ENCODE measurements around the gene IFI44. TPM values are rescaled to one million over a fixed set of nuclear protein-coding genes. Genes with fewer than 3 reads are reported as not detected.

IFI44 gene
- total and polyA plus RNA-seq, 10 of the 15 experiments (the other 5 are each of a cell fraction or from before 2014, with no cell fraction given): 37.7 to 272 (median 90.9) TPM

DNA sequence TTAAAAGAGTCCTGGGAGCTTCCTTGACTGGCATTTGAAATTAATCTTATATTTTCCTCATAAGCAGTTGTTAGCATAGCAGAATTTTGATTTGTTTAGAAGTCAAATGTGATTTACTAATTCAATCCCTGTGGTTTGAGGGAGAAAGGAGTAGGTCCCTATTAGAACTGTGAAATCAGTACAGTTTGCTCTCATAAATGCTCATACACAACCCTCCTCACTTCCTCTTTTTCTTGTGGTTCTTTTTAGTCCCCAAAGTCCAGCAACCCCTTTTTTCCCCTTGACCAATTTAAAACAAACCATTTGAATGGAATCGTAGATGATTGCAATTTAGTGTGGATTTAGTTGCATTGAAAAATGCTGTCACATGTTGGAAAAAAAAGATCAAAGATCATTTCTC is 9.2 kb upstream of the IFI44 start (continued):
- TF ChIP-seq, protein P1, sequence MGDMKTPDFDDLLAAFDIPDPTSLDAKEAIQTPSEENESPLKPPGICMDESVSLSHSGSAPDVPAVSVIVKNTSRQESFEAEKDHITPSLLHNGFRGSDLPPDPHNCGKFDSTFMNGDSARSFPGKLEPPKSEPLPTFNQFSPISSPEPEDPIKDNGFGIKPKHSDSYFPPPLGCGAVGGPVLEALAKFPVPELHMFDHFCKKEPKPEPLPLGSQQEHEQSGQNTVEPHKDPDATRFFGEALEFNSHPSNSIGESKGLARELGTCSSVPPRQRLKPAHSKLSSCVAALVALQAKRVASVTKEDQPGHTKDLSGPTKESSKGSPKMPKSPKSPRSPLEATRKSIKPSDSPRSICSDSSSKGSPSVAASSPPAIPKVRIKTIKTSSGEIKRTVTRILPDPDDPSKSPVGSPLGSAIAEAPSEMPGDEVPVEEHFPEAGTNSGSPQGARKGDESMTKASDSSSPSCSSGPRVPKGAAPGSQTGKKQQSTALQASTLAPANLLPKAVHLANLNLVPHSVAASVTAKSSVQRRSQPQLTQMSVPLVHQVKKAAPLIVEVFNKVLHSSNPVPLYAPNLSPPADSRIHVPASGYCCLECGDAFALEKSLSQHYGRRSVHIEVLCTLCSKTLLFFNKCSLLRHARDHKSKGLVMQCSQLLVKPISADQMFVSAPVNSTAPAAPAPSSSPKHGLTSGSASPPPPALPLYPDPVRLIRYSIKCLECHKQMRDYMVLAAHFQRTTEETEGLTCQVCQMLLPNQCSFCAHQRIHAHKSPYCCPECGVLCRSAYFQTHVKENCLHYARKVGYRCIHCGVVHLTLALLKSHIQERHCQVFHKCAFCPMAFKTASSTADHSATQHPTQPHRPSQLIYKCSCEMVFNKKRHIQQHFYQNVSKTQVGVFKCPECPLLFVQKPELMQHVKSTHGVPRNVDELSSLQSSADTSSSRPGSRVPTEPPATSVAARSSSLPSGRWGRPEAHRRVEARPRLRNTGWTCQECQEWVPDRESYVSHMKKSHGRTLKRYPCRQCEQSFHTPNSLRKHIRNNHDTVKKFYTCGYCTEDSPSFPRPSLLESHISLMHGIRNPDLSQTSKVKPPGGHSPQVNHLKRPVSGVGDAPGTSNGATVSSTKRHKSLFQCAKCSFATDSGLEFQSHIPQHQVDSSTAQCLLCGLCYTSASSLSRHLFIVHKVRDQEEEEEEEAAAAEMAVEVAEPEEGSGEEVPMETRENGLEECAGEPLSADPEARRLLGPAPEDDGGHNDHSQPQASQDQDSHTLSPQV (IDR thresholded peaks at IDR 0.05): no peak
- TF ChIP-seq KDM1A (IDR thresholded peaks at IDR 0.05; ENCODE audit: borderline replicate concordance): no peak
- TF ChIP-seq POLR2AphosphoS5 (IDR thresholded peaks at IDR 0.05; ENCODE audit: low read length): no peak
- TF ChIP-seq, protein P2, sequence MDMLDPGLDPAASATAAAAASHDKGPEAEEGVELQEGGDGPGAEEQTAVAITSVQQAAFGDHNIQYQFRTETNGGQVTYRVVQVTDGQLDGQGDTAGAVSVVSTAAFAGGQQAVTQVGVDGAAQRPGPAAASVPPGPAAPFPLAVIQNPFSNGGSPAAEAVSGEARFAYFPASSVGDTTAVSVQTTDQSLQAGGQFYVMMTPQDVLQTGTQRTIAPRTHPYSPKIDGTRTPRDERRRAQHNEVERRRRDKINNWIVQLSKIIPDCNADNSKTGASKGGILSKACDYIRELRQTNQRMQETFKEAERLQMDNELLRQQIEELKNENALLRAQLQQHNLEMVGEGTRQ (IDR thresholded peaks at IDR 0.05; ENCODE audit: borderline replicate concordance, low read depth, low read length): no peak
- no peak for TF ChIP-seq TCF12 (IDR thresholded peaks at IDR 0.05; ENCODE audit: low read depth, low read length)
- TF ChIP-seq, protein P3, sequence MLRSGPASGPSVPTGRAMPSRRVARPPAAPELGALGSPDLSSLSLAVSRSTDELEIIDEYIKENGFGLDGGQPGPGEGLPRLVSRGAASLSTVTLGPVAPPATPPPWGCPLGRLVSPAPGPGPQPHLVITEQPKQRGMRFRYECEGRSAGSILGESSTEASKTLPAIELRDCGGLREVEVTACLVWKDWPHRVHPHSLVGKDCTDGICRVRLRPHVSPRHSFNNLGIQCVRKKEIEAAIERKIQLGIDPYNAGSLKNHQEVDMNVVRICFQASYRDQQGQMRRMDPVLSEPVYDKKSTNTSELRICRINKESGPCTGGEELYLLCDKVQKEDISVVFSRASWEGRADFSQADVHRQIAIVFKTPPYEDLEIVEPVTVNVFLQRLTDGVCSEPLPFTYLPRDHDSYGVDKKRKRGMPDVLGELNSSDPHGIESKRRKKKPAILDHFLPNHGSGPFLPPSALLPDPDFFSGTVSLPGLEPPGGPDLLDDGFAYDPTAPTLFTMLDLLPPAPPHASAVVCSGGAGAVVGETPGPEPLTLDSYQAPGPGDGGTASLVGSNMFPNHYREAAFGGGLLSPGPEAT (IDR thresholded peaks at IDR 0.05; ENCODE audit: low read depth): peak; percentile 76; the same call in 1 of the 2 replicates
- TF ChIP-seq, protein P4, sequence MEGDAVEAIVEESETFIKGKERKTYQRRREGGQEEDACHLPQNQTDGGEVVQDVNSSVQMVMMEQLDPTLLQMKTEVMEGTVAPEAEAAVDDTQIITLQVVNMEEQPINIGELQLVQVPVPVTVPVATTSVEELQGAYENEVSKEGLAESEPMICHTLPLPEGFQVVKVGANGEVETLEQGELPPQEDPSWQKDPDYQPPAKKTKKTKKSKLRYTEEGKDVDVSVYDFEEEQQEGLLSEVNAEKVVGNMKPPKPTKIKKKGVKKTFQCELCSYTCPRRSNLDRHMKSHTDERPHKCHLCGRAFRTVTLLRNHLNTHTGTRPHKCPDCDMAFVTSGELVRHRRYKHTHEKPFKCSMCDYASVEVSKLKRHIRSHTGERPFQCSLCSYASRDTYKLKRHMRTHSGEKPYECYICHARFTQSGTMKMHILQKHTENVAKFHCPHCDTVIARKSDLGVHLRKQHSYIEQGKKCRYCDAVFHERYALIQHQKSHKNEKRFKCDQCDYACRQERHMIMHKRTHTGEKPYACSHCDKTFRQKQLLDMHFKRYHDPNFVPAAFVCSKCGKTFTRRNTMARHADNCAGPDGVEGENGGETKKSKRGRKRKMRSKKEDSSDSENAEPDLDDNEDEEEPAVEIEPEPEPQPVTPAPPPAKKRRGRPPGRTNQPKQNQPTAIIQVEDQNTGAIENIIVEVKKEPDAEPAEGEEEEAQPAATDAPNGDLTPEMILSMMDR (IDR thresholded peaks at IDR 0.05 in 2 of 3, conservative IDR thresholded peaks at IDR 0.05 in 1 of 3; ENCODE audit: control insufficient read depth in 2 of 3, extremely low read depth in 1 of 3, insufficient read depth in 1 of 3, low read depth in 3 of 3, low read length in 3 of 3): no peak
- peak; percentile 81 for TF ChIP-seq DPF2 (IDR thresholded peaks at IDR 0.05)
- TF ChIP-seq BACH1 (IDR thresholded peaks at IDR 0.05; ENCODE audit: borderline replicate concordance): peak; percentile 40; the same call in 1 of the 2 replicates
- TF ChIP-seq, protein P5, sequence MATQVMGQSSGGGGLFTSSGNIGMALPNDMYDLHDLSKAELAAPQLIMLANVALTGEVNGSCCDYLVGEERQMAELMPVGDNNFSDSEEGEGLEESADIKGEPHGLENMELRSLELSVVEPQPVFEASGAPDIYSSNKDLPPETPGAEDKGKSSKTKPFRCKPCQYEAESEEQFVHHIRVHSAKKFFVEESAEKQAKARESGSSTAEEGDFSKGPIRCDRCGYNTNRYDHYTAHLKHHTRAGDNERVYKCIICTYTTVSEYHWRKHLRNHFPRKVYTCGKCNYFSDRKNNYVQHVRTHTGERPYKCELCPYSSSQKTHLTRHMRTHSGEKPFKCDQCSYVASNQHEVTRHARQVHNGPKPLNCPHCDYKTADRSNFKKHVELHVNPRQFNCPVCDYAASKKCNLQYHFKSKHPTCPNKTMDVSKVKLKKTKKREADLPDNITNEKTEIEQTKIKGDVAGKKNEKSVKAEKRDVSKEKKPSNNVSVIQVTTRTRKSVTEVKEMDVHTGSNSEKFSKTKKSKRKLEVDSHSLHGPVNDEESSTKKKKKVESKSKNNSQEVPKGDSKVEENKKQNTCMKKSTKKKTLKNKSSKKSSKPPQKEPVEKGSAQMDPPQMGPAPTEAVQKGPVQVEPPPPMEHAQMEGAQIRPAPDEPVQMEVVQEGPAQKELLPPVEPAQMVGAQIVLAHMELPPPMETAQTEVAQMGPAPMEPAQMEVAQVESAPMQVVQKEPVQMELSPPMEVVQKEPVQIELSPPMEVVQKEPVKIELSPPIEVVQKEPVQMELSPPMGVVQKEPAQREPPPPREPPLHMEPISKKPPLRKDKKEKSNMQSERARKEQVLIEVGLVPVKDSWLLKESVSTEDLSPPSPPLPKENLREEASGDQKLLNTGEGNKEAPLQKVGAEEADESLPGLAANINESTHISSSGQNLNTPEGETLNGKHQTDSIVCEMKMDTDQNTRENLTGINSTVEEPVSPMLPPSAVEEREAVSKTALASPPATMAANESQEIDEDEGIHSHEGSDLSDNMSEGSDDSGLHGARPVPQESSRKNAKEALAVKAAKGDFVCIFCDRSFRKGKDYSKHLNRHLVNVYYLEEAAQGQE (IDR thresholded peaks at IDR 0.05; ENCODE audit: low read depth, low read length): no peak
- no peak for TF ChIP-seq TARDBP (IDR thresholded peaks at IDR 0.05; ENCODE audit: borderline replicate concordance)
- TF ChIP-seq ZNF274 (IDR thresholded peaks at IDR 0.05; ENCODE audit: insufficient read depth, insufficient read length): no peak
- TF ChIP-seq SMC3 (IDR thresholded peaks at IDR 0.05; ENCODE audit: borderline replicate concordance, low read length): no peak
- peak; percentile 87 for TF ChIP-seq RUNX3 (IDR thresholded peaks at IDR 0.05; ENCODE audit: low read length)
